A549 (cell line): Measurements from ENCODE around the gene TMEM30A. TPM values are rescaled to one million over a fixed set of nuclear protein-coding genes. Genes with fewer than 3 reads are reported as not detected.

Experiments
- ATAC-seq, 2 experiments: fragments of 200-7000 bp in 1 of 2; fragments of >200 bp in 1 of 2; cut with Nextera tagmentation in 1 of 2; cut with Tn5 transposase in 1 of 2; 3 replicates each; pipeline versions ENCODE4 v1.8.0 to v1.9.1; 2018 to 2020; ENCODE audit warnings: mild to moderate bottlenecking in 1 of 2, moderate library complexity in 1 of 2
- CTCF ChIA-PET: fragments of 300-600 bp; sonication (Branson Sonifier 250); formaldehyde crosslinking; extraction: SDS; loops from one replicate; lab custom pipeline; 2021; ENCODE audit warnings: antibody characterized with exemption, inconsistent platforms; lab: Yijun Ruan, JAX
- POLR2A ChIA-PET: fragments of 350-600 bp; formaldehyde crosslinking; extraction: SDS; loops from one replicate; lab custom pipeline; 2021; ENCODE audit warnings: antibody characterized with exemption, inconsistent platforms; lab: Yijun Ruan, JAX
- DNase-seq, 2 experiments: peaks; one replicate each; pipeline versions ENCODE4 v3.0.0 to v3.0.0-alpha.2; 2011 to 2016; ENCODE audit warnings: low read depth in 1 of 2, low spot score in 1 of 2
- FAIRE-seq: peaks from 2 replicates; lab custom pipeline; 2011; peaks lifted over from hg19 to GRCh38; lab: Jason Lieb, UNC
- H3K27ac ChIP-seq, 2 experiments: fragments of >200 bp; sonication (Bioruptor Twin); formaldehyde crosslinking; 3 replicates each; pipeline ENCODE4 v1.5.1; 2016 to 2017
- H3K4me1 ChIP-seq: fragments of >200 bp; sonication (Bioruptor Twin); formaldehyde crosslinking; 3 replicates; pipeline ENCODE4 v1.6.1; 2016
- H3K4me2 ChIP-seq: fragments of >200 bp; sonication (Bioruptor Twin); formaldehyde crosslinking; 3 replicates; pipeline ENCODE4 v1.6.1; 2016
- H3K4me3 ChIP-seq: fragments of >200 bp; sonication (Bioruptor Twin); formaldehyde crosslinking; 3 replicates; pipeline ENCODE4 v1.5.1; 2016
- H3K9me3 ChIP-seq: fragments of >200 bp; sonication (Bioruptor Twin); formaldehyde crosslinking; 3 replicates; pipeline ENCODE4 v1.6.1; 2016
- EHF ChIP-seq: fragments of 250-450 bp; sonication (Bioruptor Pico); IDR thresholded peaks from 2 replicates; pipeline ENCODE4 v1.5.0; 2020; ENCODE audit warnings: mild to moderate bottlenecking
- ELK1 ChIP-seq: fragments of 150-350 bp; IDR thresholded peaks from 2 replicates; pipeline ENCODE4 v1.6.1; 2014; ENCODE audit warnings: low read depth, mild to moderate bottlenecking, low read length
- FOSB ChIP-seq: fragments of 250-450 bp; sonication (Bioruptor Pico); IDR thresholded peaks from 2 replicates; pipeline ENCODE4 v1.5.0; 2020; ENCODE audit warnings: mild to moderate bottlenecking, moderate library complexity
- FOXS1 ChIP-seq: fragments of 250-450 bp; sonication (Bioruptor Pico); IDR thresholded peaks from 2 replicates; pipeline ENCODE4 v1.5.0; 2020; ENCODE audit warnings: mild to moderate bottlenecking, moderate library complexity
- GATA3 ChIP-seq: IDR thresholded peaks from 2 replicates; pipeline ENCODE4 v1.6.1; 2012; ENCODE audit warnings: borderline replicate concordance
- HDAC2 ChIP-seq: fragments of 200-600 bp; sonication (generic); IDR thresholded peaks from 2 replicates; pipeline ENCODE4 v1.6.1; 2016
- HMGXB4 ChIP-seq: fragments of 250-450 bp; sonication (Bioruptor Pico); IDR thresholded peaks from 2 replicates; pipeline ENCODE4 v1.5.0; 2021; ENCODE audit warnings: mild to moderate bottlenecking, moderate library complexity, borderline replicate concordance
- HOXA7 ChIP-seq: fragments of 250-450 bp; sonication (Bioruptor Pico); IDR thresholded peaks from 2 replicates; pipeline ENCODE4 v1.5.0; 2020; ENCODE audit warnings: mild to moderate bottlenecking, moderate library complexity
- JUNB ChIP-seq: fragments of >200 bp; sonication (Bioruptor Twin); formaldehyde crosslinking; IDR thresholded peaks from 2 replicates; pipeline ENCODE4 v1.6.1; 2016
- KDM1A ChIP-seq: fragments of 200-600 bp; sonication (generic); IDR thresholded peaks from 2 replicates; pipeline ENCODE4 v1.6.1; 2016; ENCODE audit warnings: low read depth, mild to moderate bottlenecking
- KDM5A ChIP-seq: fragments of 200-600 bp; sonication (generic); IDR thresholded peaks from 2 replicates; pipeline ENCODE4 v1.6.1; 2016; ENCODE audit warnings: antibody characterized with exemption, mild to moderate bottlenecking
- NFE2L2 ChIP-seq: fragments of 150-350 bp; conservative IDR thresholded peaks from 2 replicates; pipeline ENCODE4 v1.6.1; 2014; ENCODE audit warnings: low read length
- NPAS2 ChIP-seq: fragments of 250-450 bp; sonication (Bioruptor Pico); IDR thresholded peaks from 2 replicates; pipeline ENCODE4 v1.8.0; 2022; ENCODE audit warnings: mild to moderate bottlenecking, moderate library complexity, borderline replicate concordance
- SREBF2 ChIP-seq: fragments of 450-650 bp; IDR thresholded peaks from 2 replicates; pipeline ENCODE4 v1.6.1; 2014; ENCODE audit warnings: mild to moderate bottlenecking, moderate library complexity
- TP53 ChIP-seq: fragments of 250-450 bp; sonication (Bioruptor Pico); IDR thresholded peaks from 2 replicates; pipeline ENCODE4 v1.5.0; 2021; ENCODE audit warnings: mild to moderate bottlenecking, moderate library complexity
- USF2 ChIP-seq: fragments of 450-650 bp; IDR thresholded peaks from 2 replicates; pipeline ENCODE4 v1.6.1; 2014; ENCODE audit warnings: antibody characterized with exemption
- ZSCAN20 ChIP-seq: fragments of 250-450 bp; sonication (Bioruptor Pico); IDR thresholded peaks from 2 replicates; pipeline ENCODE4 v1.8.0; 2022; ENCODE audit warnings: mild to moderate bottlenecking, moderate library complexity
- WGBS: methylation state at CpG from one replicate; pipeline ENCODE4 v1.1.6; 2017; ENCODE audit errors: missing lambda C conversion rate; 5-methylcytosine and 5-hydroxymethylcytosine counted together
- polyA plus RNA-seq, 4 experiments: library from polyadenylated mRNA; depleted of rRNA in 3 of 4; stranded (reverse); fragments of >200 nt; fragmentation: RNase III in 1 of 4; extraction: RNeasy Plus Mini Kit Qiagen cat#74134 plus additional on column Dnase treatment in 1 of 4; gene quantifications; 2 replicates in 3 of 4; 3 replicates in 1 of 4; pipeline ENCODE4 v1.2.3, GENCODE V29; 2011 to 2017
- TF ChIP-seq, protein P1 (sequence below): fragments of 250-450 bp; sonication (Bioruptor Pico); IDR thresholded peaks from 2 replicates; pipeline ENCODE4 v1.5.0; 2020; ENCODE audit warnings: low read depth, mild to moderate bottlenecking, moderate library complexity
- TF ChIP-seq, protein P2 (sequence below): fragments of 200-600 bp; sonication (generic); IDR thresholded peaks from 2 replicates; pipeline ENCODE4 v1.6.1; 2016; ENCODE audit warnings: antibody characterized with exemption, mild to moderate bottlenecking, moderate library complexity
- TF ChIP-seq, protein P3 (sequence below): IDR thresholded peaks from 2 replicates; pipeline ENCODE4 v1.6.1; 2012

TMEM30A gene
- polyA plus RNA-seq, 2 of the 4 experiments (the other 2 are of a cell fraction), result 65.1 to 75.5 TPM

GRCh38 chr6:75306064-75306463 lies 21.5 kb upstream of the TMEM30A start:
- Histone ChIP-seq H3K4me2 (no peak overlapping the region), H3K4me1 (no peaks in the 10 kb centered on the region), H3K27ac (no peak overlapping the region), H3K9me3 (no peaks in the 10 kb centered on the region), H3K4me3 (no peak overlapping the region)
- no peak for ATAC-seq
- ChIA-PET CTCF (no interaction called here), POLR2A (no interaction called here)
- DNase-seq, result no peak
- 91% methylated on average over 3 of the region's 3 CpGs for WGBS
- TF ChIP-seq NPAS2 (CRISPR knock-in tag) (no peak), GATA3 (no peak), HDAC2 (no peak), KDM5A (no peak), ELK1 (no peak), JUNB (no peak), TP53 (CRISPR knock-in tag) (no peak), FOXS1 (CRISPR knock-in tag) (no peak), USF2 (no peak), HOXA7 (no peak), EHF (CRISPR knock-in tag) (no peak), NFE2L2 (no peak), FOSB (CRISPR knock-in tag) (no peak), KDM1A (no peak), HMGXB4 (no peak), SREBF2 (no peak), ZSCAN20 (CRISPR knock-in tag) (no peak)
- TF ChIP-seq, protein P1, sequence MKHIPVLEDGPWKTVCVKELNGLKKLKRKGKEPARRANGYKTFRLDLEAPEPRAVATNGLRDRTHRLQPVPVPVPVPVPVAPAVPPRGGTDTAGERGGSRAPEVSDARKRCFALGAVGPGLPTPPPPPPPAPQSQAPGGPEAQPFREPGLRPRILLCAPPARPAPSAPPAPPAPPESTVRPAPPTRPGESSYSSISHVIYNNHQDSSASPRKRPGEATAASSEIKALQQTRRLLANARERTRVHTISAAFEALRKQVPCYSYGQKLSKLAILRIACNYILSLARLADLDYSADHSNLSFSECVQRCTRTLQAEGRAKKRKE (CRISPR knock-in tag), result no peak
- TF ChIP-seq, protein P2, sequence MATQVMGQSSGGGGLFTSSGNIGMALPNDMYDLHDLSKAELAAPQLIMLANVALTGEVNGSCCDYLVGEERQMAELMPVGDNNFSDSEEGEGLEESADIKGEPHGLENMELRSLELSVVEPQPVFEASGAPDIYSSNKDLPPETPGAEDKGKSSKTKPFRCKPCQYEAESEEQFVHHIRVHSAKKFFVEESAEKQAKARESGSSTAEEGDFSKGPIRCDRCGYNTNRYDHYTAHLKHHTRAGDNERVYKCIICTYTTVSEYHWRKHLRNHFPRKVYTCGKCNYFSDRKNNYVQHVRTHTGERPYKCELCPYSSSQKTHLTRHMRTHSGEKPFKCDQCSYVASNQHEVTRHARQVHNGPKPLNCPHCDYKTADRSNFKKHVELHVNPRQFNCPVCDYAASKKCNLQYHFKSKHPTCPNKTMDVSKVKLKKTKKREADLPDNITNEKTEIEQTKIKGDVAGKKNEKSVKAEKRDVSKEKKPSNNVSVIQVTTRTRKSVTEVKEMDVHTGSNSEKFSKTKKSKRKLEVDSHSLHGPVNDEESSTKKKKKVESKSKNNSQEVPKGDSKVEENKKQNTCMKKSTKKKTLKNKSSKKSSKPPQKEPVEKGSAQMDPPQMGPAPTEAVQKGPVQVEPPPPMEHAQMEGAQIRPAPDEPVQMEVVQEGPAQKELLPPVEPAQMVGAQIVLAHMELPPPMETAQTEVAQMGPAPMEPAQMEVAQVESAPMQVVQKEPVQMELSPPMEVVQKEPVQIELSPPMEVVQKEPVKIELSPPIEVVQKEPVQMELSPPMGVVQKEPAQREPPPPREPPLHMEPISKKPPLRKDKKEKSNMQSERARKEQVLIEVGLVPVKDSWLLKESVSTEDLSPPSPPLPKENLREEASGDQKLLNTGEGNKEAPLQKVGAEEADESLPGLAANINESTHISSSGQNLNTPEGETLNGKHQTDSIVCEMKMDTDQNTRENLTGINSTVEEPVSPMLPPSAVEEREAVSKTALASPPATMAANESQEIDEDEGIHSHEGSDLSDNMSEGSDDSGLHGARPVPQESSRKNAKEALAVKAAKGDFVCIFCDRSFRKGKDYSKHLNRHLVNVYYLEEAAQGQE, result no peak
- TF ChIP-seq, protein P3, sequence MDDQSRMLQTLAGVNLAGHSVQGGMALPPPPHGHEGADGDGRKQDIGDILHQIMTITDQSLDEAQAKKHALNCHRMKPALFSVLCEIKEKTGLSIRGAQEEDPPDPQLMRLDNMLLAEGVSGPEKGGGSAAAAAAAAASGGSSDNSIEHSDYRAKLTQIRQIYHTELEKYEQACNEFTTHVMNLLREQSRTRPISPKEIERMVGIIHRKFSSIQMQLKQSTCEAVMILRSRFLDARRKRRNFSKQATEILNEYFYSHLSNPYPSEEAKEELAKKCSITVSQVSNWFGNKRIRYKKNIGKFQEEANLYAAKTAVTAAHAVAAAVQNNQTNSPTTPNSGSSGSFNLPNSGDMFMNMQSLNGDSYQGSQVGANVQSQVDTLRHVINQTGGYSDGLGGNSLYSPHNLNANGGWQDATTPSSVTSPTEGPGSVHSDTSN, result no peak
- no peak for FAIRE-seq
